HUES6 (cell line): ENCODE results near the gene NEMP1.
A peak's percentile ranks its signal among the peaks of the same experiment; 100 is the strongest.

Source experiments
- H3K27ac ChIP-seq: 2 replicates; pipeline ENCODE4 v1.7.0; 2013; ENCODE audit warnings: low read depth, mild to moderate bottlenecking, low read length, inconsistent platforms
- H3K27me3 ChIP-seq: 2 replicates; pipeline ENCODE4 v1.6.1; 2013; ENCODE audit warnings: low read length; ENCODE audit not compliant: control insufficient read depth, insufficient read depth
- H3K36me3 ChIP-seq: 2 replicates; pipeline ENCODE4 v1.6.1; 2013; ENCODE audit warnings: low read length; ENCODE audit not compliant: control insufficient read depth, insufficient read depth
- H3K4me1 ChIP-seq: 2 replicates; pipeline ENCODE4 v1.6.1; 2013; ENCODE audit warnings: low read length; ENCODE audit not compliant: control insufficient read depth, insufficient read depth
- H3K4me3 ChIP-seq: 2 replicates; pipeline ENCODE4 v1.5.1; 2013; ENCODE audit warnings: low read depth, low read length
- H3K9ac ChIP-seq: one replicate; pipeline ENCODE4 v1.6.1; 2013; ENCODE audit warnings: mild to moderate bottlenecking, low read length
- H3K9me3 ChIP-seq: 2 replicates; pipeline ENCODE4 v1.6.1; 2013; ENCODE audit warnings: low read depth, low read length; ENCODE audit not compliant: control insufficient read depth, insufficient read depth

Gene NEMP1

DNA sequence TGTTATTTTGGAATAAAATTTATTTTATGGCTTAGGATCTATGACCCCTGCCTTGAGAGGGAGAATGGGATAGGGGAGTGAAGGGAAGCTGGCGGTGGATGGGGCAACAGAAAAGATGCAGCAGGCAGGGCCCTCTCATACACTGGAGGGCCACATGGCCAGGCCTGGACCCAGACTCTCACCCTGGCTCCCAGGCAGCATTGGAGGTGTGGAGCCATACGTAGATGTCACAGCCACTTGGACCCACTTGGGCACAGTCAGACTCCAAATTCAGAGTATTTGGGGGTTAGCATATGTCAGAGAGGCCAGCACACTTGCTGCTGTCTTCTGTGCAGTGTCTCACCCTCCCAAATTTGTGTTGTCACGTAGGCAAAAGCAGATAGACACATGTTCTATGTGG is 16.8 kb upstream of the NEMP1 start:
- Histone ChIP-seq H3K9me3 (no peaks in the 10 kb centered on the region), H3K27me3 (no peaks in the 10 kb centered on the region), H3K4me1 (peaks cover 27% of the 10 kb centered on the region), H3K9ac (no peak overlapping the region), H3K36me3 (peaks cover 81% of the 10 kb centered on the region), H3K4me3 (no peak overlapping the region), H3K27ac (no peak overlapping the region)

DNA sequence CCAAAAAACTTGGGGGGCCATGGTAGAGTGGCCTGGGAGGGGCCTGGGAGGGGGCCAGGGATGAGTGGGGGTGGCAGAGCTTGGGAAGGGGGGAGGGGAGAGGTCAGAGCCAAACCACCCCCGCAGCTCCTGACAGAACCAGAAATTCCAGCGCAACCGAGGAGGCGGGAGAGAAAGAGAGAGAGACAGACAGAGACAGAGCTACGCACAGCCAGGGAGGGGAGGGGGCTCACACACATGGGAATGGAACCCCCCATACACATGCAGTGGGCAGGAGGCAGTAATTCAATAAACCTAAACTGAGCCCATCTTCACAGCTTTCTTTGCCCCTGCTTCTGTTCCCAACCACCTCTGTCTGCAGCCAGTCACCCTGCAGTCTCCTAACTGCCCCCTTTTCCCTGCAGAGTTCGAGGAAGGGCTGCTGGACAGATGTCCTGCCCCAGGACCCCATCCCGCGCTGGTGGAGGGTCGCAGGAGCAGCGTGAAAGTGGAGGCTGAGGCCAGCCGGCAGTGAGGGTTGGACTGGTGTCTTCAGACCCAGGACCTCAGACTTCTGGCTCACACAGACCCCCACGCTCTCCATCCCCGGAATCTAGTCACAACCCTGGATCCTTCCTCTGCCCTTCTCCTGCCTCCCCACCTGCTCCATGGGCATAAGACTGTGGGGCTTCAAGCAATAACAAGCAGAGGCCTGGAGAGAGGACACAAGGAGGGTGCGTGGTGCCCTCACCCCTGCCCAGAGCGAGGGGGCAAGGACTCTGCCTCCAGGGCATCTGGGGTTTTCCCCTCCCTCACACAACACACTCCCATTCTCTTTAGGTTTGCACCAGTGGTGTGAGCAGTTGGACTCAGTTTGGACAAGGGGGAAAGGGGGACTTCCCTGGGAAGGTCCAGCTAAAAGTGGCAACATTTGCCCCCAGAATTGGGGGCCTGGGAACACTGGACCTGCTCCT is 15.9 kb upstream of the NEMP1 start:
- no peaks in the 10 kb centered on the region for H3K27me3 ChIP-seq
- H3K4me3 ChIP-seq = peak overlapping the region; percentile 29; the same call in 1 of the 2 replicates
- H3K27ac ChIP-seq = peak overlapping the region; percentile 56; the same call in 1 of the 2 replicates
- H3K36me3 ChIP-seq = peaks cover 74% of the 10 kb centered on the region
- H3K9me3 ChIP-seq = no peaks in the 10 kb centered on the region
- H3K4me1 ChIP-seq = peaks cover 28% of the 10 kb centered on the region
- peak overlapping the region; percentile 68 for H3K9ac ChIP-seq

- Histone ChIP-seq H3K4me1 (peaks cover 28% of the 10 kb centered on the region), H3K9ac (peak overlapping the region; percentile 51), H3K27me3 (no peaks in the 10 kb centered on the region), H3K9me3 (no peaks in the 10 kb centered on the region), H3K4me3 (peak overlapping the region; percentile 23; the same call in 1 of the 2 replicates), H3K36me3 (peaks cover 66% of the 10 kb centered on the region), H3K27ac (peak overlapping the region; percentile 24; the same call in 1 of the 2 replicates)
These were observed 15.0 kb upstream of the NEMP1 start for GRCh38 chr12:57093415-57094207.

GRCh38 chr12:57092876-57093414 is 14.4 kb upstream of the NEMP1 start:
- Histone ChIP-seq H3K9me3 (no peaks in the 10 kb centered on the region), H3K27me3 (no peaks in the 10 kb centered on the region), H3K9ac (no peak overlapping the region), H3K27ac (no peak overlapping the region), H3K4me1 (peaks cover 28% of the 10 kb centered on the region), H3K4me3 (no peak overlapping the region), H3K36me3 (peaks cover 59% of the 10 kb centered on the region)

DNA sequence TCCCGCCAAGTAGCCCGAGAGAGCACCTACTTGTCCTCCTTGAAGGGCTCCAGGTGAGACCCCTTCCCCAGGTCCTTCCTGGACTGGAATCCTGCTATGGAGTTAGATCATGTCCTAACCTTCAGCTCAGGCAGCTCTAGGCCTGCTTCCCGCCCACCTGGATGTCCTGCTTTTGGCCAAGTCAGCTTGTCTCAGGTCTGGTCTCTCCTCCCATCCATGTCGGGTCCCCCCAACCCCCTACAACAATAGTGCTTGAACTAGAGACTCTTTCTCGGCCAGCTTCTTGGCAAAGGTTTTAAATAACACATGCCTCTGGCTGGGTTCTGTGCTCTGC is 13.9 kb upstream of the NEMP1 start:
- Histone ChIP-seq H3K9ac (no peak overlapping the region), H3K36me3 (peaks cover 55% of the 10 kb centered on the region), H3K27me3 (no peaks in the 10 kb centered on the region), H3K4me3 (no peak overlapping the region), H3K4me1 (peaks cover 28% of the 10 kb centered on the region), H3K27ac (no peak overlapping the region), H3K9me3 (no peaks in the 10 kb centered on the region)

DNA sequence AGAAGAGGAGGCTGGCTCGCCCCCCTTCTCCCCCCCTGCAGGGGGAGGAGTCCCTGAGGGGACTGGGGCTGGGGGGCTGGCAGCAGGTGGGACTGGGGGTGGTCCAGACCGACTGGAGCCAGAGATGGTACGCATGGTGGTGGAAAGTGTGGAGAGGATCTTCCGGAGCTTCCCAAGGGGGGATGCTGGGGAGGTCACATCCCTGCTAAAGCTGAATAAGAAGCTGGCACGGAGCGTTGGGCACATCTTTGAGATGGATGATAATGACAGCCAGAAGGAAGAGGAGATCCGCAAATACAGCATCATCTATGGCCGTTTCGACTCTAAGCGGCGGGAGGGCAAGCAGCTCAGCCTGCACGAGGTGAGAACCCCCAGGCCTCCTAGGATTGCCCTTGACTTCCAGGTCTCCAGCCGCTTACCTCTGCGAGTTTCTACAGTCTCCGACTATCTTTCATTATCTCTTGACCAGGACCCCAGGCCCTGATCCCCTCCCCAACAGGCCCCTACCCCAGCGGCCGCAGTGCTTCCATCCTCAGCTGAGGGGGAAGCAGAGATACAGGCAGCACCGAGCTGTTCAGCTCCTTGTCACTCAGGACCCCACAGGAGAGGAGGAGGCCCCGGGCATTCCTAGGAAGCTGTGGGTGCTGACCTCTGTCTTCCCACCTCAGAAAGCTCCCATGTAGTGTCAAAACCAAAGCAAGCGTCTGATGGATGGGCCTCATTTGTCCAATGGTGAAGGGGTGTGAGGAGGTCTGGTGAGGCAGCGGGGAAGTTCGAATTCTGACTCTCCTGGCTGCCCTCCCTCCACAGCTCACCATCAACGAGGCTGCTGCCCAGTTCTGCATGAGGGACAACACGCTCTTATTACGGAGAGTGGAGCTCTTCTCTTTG is 13.3 kb upstream of the NEMP1 start:
- Histone ChIP-seq H3K4me1 (peaks cover 28% of the 10 kb centered on the region), H3K36me3 (peaks cover 49% of the 10 kb centered on the region), H3K27ac (no peak overlapping the region), H3K9ac (no peak overlapping the region), H3K4me3 (no peak overlapping the region), H3K27me3 (no peaks in the 10 kb centered on the region), H3K9me3 (no peaks in the 10 kb centered on the region)

- no peak overlapping the region for H3K27ac ChIP-seq
- no peaks in the 10 kb centered on the region for H3K9me3 ChIP-seq
- H3K9ac ChIP-seq = no peak overlapping the region
- no peaks in the 10 kb centered on the region for H3K27me3 ChIP-seq
- H3K4me1 ChIP-seq = peaks cover 28% of the 10 kb centered on the region
- peak overlapping the region; percentile 33; the same call in 1 of the 2 replicates for H3K4me3 ChIP-seq
- peaks cover 42% of the 10 kb centered on the region for H3K36me3 ChIP-seq
These were observed 12.5 kb upstream of the NEMP1 start for GRCh38 chr12:57090924-57091637.

DNA sequence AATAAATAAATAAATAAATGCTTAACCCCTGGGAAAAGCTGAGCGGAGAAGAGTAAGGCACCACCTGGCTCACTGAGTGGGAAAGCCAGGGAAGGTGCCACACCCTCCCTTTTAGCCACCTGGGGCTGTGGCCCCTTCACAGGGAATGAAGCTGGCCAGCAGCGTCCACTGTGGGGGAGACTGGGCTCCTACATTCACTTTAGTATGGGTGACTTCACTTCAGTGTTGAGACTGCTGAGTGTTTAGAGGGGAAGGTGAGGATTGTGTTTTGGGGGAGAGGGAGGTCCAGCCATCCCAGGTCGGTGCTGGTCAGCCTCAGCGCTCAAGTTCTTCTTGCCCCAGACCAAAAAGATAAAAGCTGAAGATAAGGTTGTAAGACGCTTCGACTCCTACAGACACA is 11.9 kb upstream of the NEMP1 start:
- Histone ChIP-seq H3K27ac (no peak overlapping the region), H3K9ac (no peak overlapping the region), H3K4me3 (peak overlapping the region; percentile 33; the same call in 1 of the 2 replicates)

GRCh38 chr12:57089271-57090245 is 11.0 kb upstream of the NEMP1 start:
- no peaks in the 10 kb centered on the region for H3K9me3 ChIP-seq
- H3K4me1 ChIP-seq = peaks cover 33% of the 10 kb centered on the region
- no peaks in the 10 kb centered on the region for H3K27me3 ChIP-seq
- H3K36me3 ChIP-seq = peaks cover 27% of the 10 kb centered on the region
- peak overlapping the region; percentile 87 for H3K9ac ChIP-seq
- H3K27ac ChIP-seq = peak overlapping the region; percentile 58; the same call in 1 of the 2 replicates
- peak overlapping the region; percentile 90 for H3K4me3 ChIP-seq

More for the DNA sequence above, 11.9 kb upstream of the NEMP1 start:
- Histone ChIP-seq H3K36me3 (peaks cover 36% of the 10 kb centered on the region), H3K4me1 (peaks cover 33% of the 10 kb centered on the region), H3K9me3 (no peaks in the 10 kb centered on the region), H3K27me3 (no peaks in the 10 kb centered on the region)
